HL-60 (cell line): ENCODE results near the gene POU4F1.

Source experiments
- POLR2AphosphoS5 ChIP-seq: IDR thresholded peaks from 2 replicates; pipeline ENCODE4 v1.6.1; 2012; ENCODE audit warnings: low read depth
- TF ChIP-seq, protein P1 (sequence below): IDR thresholded peaks from one replicate; pipeline ENCODE4 v1.5.1; 2011; ENCODE audit warnings: low read length, control low read depth, inconsistent platforms; ENCODE audit not compliant: insufficient read depth
- TF ChIP-seq, protein P2 (sequence below): IDR thresholded peaks from 2 replicates; pipeline ENCODE4 v1.6.1; 2012; ENCODE audit warnings: low read depth; ENCODE audit not compliant: insufficient replicate concordance

- TF ChIP-seq, protein P1, sequence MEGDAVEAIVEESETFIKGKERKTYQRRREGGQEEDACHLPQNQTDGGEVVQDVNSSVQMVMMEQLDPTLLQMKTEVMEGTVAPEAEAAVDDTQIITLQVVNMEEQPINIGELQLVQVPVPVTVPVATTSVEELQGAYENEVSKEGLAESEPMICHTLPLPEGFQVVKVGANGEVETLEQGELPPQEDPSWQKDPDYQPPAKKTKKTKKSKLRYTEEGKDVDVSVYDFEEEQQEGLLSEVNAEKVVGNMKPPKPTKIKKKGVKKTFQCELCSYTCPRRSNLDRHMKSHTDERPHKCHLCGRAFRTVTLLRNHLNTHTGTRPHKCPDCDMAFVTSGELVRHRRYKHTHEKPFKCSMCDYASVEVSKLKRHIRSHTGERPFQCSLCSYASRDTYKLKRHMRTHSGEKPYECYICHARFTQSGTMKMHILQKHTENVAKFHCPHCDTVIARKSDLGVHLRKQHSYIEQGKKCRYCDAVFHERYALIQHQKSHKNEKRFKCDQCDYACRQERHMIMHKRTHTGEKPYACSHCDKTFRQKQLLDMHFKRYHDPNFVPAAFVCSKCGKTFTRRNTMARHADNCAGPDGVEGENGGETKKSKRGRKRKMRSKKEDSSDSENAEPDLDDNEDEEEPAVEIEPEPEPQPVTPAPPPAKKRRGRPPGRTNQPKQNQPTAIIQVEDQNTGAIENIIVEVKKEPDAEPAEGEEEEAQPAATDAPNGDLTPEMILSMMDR = no peak
- TF ChIP-seq, protein P2, sequence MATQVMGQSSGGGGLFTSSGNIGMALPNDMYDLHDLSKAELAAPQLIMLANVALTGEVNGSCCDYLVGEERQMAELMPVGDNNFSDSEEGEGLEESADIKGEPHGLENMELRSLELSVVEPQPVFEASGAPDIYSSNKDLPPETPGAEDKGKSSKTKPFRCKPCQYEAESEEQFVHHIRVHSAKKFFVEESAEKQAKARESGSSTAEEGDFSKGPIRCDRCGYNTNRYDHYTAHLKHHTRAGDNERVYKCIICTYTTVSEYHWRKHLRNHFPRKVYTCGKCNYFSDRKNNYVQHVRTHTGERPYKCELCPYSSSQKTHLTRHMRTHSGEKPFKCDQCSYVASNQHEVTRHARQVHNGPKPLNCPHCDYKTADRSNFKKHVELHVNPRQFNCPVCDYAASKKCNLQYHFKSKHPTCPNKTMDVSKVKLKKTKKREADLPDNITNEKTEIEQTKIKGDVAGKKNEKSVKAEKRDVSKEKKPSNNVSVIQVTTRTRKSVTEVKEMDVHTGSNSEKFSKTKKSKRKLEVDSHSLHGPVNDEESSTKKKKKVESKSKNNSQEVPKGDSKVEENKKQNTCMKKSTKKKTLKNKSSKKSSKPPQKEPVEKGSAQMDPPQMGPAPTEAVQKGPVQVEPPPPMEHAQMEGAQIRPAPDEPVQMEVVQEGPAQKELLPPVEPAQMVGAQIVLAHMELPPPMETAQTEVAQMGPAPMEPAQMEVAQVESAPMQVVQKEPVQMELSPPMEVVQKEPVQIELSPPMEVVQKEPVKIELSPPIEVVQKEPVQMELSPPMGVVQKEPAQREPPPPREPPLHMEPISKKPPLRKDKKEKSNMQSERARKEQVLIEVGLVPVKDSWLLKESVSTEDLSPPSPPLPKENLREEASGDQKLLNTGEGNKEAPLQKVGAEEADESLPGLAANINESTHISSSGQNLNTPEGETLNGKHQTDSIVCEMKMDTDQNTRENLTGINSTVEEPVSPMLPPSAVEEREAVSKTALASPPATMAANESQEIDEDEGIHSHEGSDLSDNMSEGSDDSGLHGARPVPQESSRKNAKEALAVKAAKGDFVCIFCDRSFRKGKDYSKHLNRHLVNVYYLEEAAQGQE = no peak
- TF ChIP-seq POLR2AphosphoS5 = no peak
Observed at GRCh38 chr13:78606471-78607408, 3.4 kb upstream of the POU4F1 start.
